HFFc6 (cell line): Measurements from ENCODE around the gene KIF13A. TPM values are rescaled to one million over a fixed set of nuclear protein-coding genes. Genes with fewer than 3 reads are reported as not detected.

Source experiments
- DNase-seq: peaks from one replicate; pipeline ENCODE4 v3.0.0-alpha.2; 2018
- H3K27ac Mint-ChIP-seq: 2 replicates; pipeline ENCODE4 v1.8.0; 2020; ENCODE audit warnings: mild to moderate bottlenecking, mixed read lengths
- H3K27me3 Mint-ChIP-seq: 2 replicates; pipeline ENCODE4 v1.8.0; 2021; ENCODE audit warnings: mild to moderate bottlenecking, moderate library complexity, mixed read lengths; ENCODE audit not compliant: insufficient read depth
- H3K36me3 Mint-ChIP-seq: 2 replicates; pipeline ENCODE4 v1.8.0; 2021; ENCODE audit warnings: low read depth, mixed read lengths
- H3K4me1 Mint-ChIP-seq: 2 replicates; pipeline ENCODE4 v1.8.0; 2020; ENCODE audit warnings: low read depth, mixed read lengths
- H3K4me3 Mint-ChIP-seq: 2 replicates; pipeline ENCODE4 v1.8.0; 2020; ENCODE audit warnings: mild to moderate bottlenecking, moderate library complexity, mixed read lengths
- H3K9me3 Mint-ChIP-seq: 2 replicates; pipeline ENCODE4 v1.8.0; 2020; ENCODE audit warnings: mild to moderate bottlenecking, mixed read lengths
- total RNA-seq, 6 experiments: library from RNA; stranded (reverse); fragmentation: NEBNext Ultra II Directional; extraction: Animal tissue kit (Norgen Biotek cat#: 25700); gene quantifications; 2 replicates in 1 of 6; 3 replicates in 5 of 6; pipeline ENCODE4 v1.2.3, GENCODE V29; 2021
- TF ChIP-seq, protein P1 (sequence below): fragments of 200-600 bp; sonication (generic); IDR thresholded peaks from 2 replicates; pipeline ENCODE4 v1.5.0; 2021; ENCODE audit warnings: antibody characterized with exemption, mild to moderate bottlenecking

KIF13A gene
- total RNA-seq, 6 experiments from 2014 or later, result 63.7 to 72.8 (median 66.4) TPM

DNA sequence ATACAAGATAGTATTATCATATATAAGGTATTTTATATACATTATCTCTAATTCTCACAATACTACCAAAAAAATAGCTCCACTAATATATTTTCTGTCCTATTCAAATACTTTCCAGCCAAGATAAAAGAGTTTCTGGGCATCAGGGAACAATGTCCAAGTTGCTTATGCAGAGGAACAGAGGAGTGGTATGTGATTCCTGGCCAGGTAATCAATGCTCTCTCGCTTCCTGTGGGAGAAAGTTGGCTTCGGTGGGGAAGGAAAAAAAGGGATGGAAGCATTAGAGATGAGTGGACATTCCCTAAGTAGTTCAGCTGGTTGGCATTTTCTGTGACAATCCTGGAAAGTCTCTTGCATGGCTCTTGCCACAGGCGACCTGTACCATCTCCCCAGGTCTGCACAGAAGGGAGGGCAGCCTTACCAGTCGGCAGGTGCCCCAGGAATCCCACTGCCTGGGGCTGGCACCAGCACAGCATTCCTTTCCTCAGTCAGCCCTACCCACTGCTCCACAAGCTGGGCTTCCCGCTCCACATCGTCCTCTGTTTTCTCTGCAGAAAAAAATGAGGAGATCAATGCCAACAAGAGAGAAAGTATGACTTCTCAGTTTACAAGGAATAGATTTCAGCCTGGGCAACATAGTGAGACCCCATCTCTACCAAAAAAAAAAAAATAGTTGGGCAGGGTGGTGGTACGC, 202.2 kb downstream of the KIF13A start:
- no peaks in the 10 kb centered on the region for H3K4me1 Mint-ChIP-seq
- TF ChIP-seq, protein P1, sequence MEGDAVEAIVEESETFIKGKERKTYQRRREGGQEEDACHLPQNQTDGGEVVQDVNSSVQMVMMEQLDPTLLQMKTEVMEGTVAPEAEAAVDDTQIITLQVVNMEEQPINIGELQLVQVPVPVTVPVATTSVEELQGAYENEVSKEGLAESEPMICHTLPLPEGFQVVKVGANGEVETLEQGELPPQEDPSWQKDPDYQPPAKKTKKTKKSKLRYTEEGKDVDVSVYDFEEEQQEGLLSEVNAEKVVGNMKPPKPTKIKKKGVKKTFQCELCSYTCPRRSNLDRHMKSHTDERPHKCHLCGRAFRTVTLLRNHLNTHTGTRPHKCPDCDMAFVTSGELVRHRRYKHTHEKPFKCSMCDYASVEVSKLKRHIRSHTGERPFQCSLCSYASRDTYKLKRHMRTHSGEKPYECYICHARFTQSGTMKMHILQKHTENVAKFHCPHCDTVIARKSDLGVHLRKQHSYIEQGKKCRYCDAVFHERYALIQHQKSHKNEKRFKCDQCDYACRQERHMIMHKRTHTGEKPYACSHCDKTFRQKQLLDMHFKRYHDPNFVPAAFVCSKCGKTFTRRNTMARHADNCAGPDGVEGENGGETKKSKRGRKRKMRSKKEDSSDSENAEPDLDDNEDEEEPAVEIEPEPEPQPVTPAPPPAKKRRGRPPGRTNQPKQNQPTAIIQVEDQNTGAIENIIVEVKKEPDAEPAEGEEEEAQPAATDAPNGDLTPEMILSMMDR, result no peak
- peaks cover 36% of the 10 kb centered on the region for H3K36me3 Mint-ChIP-seq
- no peak overlapping the region for H3K4me3 Mint-ChIP-seq
- no peaks in the 10 kb centered on the region for H3K9me3 Mint-ChIP-seq
- H3K27me3 Mint-ChIP-seq, result no peaks in the 10 kb centered on the region
- H3K27ac Mint-ChIP-seq, result no peak overlapping the region
- no peak for DNase-seq

DNA sequence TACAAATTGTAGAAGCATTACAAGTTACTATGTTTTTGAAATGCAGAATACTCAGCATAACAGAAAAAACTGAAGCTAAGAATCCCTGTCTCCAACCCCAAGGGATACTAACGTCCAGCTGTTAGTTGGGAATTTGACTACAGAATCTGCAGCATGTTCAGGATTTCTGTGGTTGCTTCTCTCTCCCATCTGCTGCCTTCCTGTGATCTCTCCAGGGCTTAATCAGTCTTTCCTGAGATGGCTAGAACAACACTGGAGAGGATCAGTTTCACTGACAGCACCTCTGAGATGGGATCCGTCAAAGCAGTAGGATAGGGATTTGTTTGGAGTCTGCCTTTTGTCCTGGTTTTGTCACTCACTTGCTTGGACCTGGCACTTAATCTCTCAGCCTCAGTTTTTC, 207.4 kb downstream of the KIF13A start:
- H3K27me3 Mint-ChIP-seq, result no peaks in the 10 kb centered on the region; the same call in 1 of the 2 replicates
- peaks cover 25% of the 10 kb centered on the region for H3K36me3 Mint-ChIP-seq
- DNase-seq, result no peak
- H3K4me1 Mint-ChIP-seq, result no peaks in the 10 kb centered on the region
- H3K4me3 Mint-ChIP-seq, result no peak overlapping the region
- no peaks in the 10 kb centered on the region for H3K9me3 Mint-ChIP-seq
- no peak overlapping the region for H3K27ac Mint-ChIP-seq
- TF ChIP-seq, protein P1, result no peak

DNA sequence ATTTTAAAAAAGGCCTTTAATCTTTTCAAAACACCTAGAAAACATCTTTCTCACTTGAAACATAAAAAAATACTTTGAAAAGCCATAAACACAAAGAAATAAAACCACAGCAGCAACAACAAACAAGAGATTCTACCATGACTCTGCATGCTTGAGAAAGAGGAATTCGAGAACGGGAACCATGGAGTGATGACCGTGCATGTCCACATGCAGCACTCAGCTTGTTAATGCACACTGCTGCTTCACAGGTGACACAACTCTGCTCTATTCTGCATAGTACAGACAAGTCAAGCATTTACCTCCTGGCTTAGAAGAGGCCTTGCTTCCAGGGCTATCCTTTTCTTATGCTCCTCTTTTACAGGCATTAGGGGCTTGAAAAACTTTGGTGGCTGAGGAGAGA, 215.8 kb downstream of the KIF13A start:
- peaks cover 35% of the 10 kb centered on the region for H3K36me3 Mint-ChIP-seq
- no peaks in the 10 kb centered on the region; the same call in 1 of the 2 replicates for H3K27me3 Mint-ChIP-seq
- no peak overlapping the region for H3K27ac Mint-ChIP-seq
- TF ChIP-seq, protein P1, result no peak
- no peaks in the 10 kb centered on the region for H3K4me1 Mint-ChIP-seq
- H3K9me3 Mint-ChIP-seq, result no peaks in the 10 kb centered on the region
- H3K4me3 Mint-ChIP-seq, result no peak overlapping the region
- DNase-seq, result no peak

DNA sequence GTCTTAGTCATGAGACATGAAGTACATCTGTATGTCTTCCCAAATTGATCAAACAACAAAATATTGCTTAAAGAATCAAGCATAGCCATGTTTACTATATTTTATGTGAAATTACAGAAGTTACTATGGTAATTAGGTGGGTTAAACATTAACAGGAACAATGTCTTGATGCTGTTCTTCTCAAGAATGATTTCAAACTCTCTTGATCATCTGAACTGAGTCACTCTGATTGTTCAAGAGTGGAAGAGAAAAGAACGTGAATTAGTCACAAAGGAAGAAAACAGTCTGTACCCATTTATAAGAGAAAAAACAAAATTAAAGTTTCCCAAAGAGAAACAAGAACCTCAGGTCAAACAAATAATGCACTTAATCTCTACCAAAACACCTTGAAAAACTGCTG, 218.6 kb downstream of the KIF13A start:
- H3K27me3 Mint-ChIP-seq, result no peaks in the 10 kb centered on the region; the same call in 1 of the 2 replicates
- no peak overlapping the region for H3K4me3 Mint-ChIP-seq
- no peak overlapping the region for H3K27ac Mint-ChIP-seq
- H3K36me3 Mint-ChIP-seq, result peaks cover 35% of the 10 kb centered on the region
- TF ChIP-seq, protein P1, result no peak
- no peaks in the 10 kb centered on the region for H3K4me1 Mint-ChIP-seq
- DNase-seq, result no peak
- H3K9me3 Mint-ChIP-seq, result no peaks in the 10 kb centered on the region

DNA sequence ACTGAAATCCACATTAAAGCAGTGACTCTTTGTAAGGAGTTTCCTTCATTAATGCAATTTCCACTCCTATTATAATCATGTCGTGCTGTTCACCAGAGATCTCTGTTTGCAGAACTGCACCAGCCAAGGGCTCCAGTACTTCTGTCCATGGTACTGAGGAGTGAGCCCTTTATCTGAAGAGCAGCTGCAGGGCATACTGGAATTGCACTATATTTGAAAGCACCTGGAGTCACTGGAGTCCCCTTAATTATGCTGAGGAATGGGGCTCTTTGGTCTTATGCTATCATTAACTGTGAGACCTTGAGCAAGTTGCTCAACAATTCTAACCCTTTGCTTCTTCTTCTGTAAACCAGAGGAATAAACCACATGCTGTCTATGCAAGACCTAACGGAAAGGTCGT, 219.0 kb downstream of the KIF13A start:
- Mint-ChIP-seq H3K4me1 (no peaks in the 10 kb centered on the region), H3K4me3 (no peak overlapping the region), H3K9me3 (no peaks in the 10 kb centered on the region), H3K27ac (no peak overlapping the region), H3K27me3 (no peaks in the 10 kb centered on the region; the same call in 1 of the 2 replicates), H3K36me3 (peaks cover 35% of the 10 kb centered on the region)
- DNase-seq, result no peak
- TF ChIP-seq, protein P1, result no peak
